PC-9 (cell line): ENCODE data around the gene LDB1.

ENCODE experiments used
- CTCF ChIP-seq: fragments of 200-600 bp; sonication (generic); conservative IDR thresholded peaks from 2 replicates; pipeline ENCODE4 v1.6.1; 2017; ENCODE audit warnings: mixed run types, antibody characterized with exemption, mild to moderate bottlenecking, moderate library complexity
- EZH2 ChIP-seq: fragments of 200-600 bp; sonication (generic); IDR thresholded peaks from 2 replicates; pipeline ENCODE4 v1.8.0; 2017; ENCODE audit warnings: antibody characterized with exemption, low read depth

DNA sequence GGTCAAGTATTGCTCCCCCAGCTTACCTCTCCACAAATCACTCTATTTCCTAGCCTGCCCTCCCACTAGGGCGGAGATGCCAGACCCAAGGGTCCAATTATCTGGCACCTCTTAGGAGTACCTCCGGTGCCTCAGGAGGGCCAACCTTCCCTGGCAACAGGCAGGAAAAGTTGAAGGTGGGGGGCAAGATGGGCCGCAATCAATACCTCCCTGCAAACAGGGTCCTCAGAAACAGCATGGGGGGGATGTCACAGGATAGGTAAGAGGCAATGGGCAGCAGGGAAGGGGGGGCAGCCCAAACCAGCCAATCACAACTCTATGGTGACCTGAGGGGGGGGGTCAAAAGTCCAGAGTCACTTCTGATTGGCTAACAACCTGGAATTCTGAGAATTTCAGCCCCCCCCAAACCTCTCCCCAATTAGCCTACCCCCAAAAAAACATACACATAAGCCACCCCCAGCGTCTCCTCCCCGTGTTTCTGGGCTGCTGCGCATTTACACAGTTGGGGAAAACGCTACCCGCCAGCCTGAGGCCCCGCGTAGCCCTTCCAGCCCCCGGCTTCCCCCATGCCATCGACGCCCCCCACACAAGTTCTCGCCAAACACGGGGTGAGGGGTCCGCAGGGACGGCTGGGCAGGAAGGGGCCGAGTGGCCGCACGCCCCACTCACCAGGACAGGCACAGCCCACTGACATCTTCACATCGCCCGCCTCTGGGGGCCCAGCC lies 589 bp downstream of the LDB1 start:
- TF ChIP-seq CTCF = no peak
- no peak for TF ChIP-seq EZH2
